SK-N-SH treated with all-trans-retinoic acid at 6 μM for 48 hours (cell line): Measurements from ENCODE around the gene ARPC1A.

ENCODE experiments used
- PATZ1 ChIP-seq: fragments of 250-450 bp; sonication (Bioruptor Pico); IDR thresholded peaks from 2 replicates; pipeline ENCODE4 v1.8.0; 2020; ENCODE audit warnings: mild to moderate bottlenecking, moderate library complexity, borderline replicate concordance
- TCF4 ChIP-seq: fragments of 250-450 bp; sonication (Bioruptor Pico); IDR thresholded peaks from 2 replicates; pipeline ENCODE4 v1.8.0; 2021; ENCODE audit warnings: mild to moderate bottlenecking, moderate library complexity, borderline replicate concordance
- ZFP3 ChIP-seq: fragments of 250-450 bp; sonication (Bioruptor Pico); IDR thresholded peaks from 2 replicates; pipeline ENCODE4 v1.5.0; 2020; ENCODE audit warnings: mild to moderate bottlenecking, moderate library complexity
- ZNF565 ChIP-seq: fragments of 450-650 bp; formaldehyde crosslinking; conservative IDR thresholded peaks from 2 replicates; pipeline ENCODE4 v1.5.0; 2020; ENCODE audit warnings: low read depth, mild to moderate bottlenecking, moderate library complexity
- ZNF8 ChIP-seq: fragments of 450-650 bp; formaldehyde crosslinking; IDR thresholded peaks from 2 replicates; pipeline ENCODE4 v1.5.0; 2020; ENCODE audit warnings: mild to moderate bottlenecking, moderate library complexity
- TF ChIP-seq, protein P1 (sequence below): fragments of 250-450 bp; sonication (Bioruptor Pico); IDR thresholded peaks from 2 replicates; pipeline ENCODE4 v1.5.1; 2020; ENCODE audit warnings: low read depth, mild to moderate bottlenecking, moderate library complexity

GRCh38 chr7:99344061-99344647 is 18.5 kb downstream of the ARPC1A start:
- no peak for TF ChIP-seq ZFP3 (CRISPR knock-in tag)
- TF ChIP-seq, protein P1, sequence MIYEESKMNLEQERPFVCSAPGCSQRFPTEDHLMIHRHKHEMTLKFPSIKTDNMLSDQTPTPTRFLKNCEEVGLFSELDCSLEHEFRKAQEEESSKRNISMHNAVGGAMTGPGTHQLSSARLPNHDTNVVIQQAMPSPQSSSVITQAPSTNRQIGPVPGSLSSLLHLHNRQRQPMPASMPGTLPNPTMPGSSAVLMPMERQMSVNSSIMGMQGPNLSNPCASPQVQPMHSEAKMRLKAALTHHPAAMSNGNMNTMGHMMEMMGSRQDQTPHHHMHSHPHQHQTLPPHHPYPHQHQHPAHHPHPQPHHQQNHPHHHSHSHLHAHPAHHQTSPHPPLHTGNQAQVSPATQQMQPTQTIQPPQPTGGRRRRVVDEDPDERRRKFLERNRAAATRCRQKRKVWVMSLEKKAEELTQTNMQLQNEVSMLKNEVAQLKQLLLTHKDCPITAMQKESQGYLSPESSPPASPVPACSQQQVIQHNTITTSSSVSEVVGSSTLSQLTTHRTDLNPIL (CRISPR knock-in tag), result no peak
- no peak for TF ChIP-seq ZNF565 (CRISPR knock-in tag)
- TF ChIP-seq ZNF8 (CRISPR knock-in tag), result no peak
- no peak for TF ChIP-seq PATZ1 (CRISPR knock-in tag)
- no peak for TF ChIP-seq TCF4 (CRISPR knock-in tag)
